PFSK-1 (cell line): ENCODE measurements around the gene NOX4.

ENCODE experiments used
- POLR2AphosphoS5 ChIP-seq: IDR thresholded peaks from 2 replicates; pipeline ENCODE4 v1.6.1; 2012; ENCODE audit warnings: low read depth, mild to moderate bottlenecking, control low read depth, low read length, moderate library complexity
- REST ChIP-seq, 2 experiments: IDR thresholded peaks; 2 replicates each; pipeline versions ENCODE4 v1.6.1 to v1.8.0; 2011 to 2012; ENCODE audit warnings: low read depth in 2 of 2, low read length in 2 of 2, control low read depth in 1 of 2, inconsistent platforms in 1 of 2, mild to moderate bottlenecking in 1 of 2, moderate library complexity in 1 of 2; ENCODE audit not compliant: insufficient read depth in 1 of 2
- SIN3A ChIP-seq: IDR thresholded peaks from 2 replicates; pipeline ENCODE4 v1.6.1; 2012; ENCODE audit warnings: mild to moderate bottlenecking, low read length, moderate library complexity, borderline replicate concordance; ENCODE audit not compliant: insufficient read depth

GRCh38 chr11:89477175-89477574, 14.0 kb downstream of the NOX4 start:
- no peak for TF ChIP-seq POLR2AphosphoS5
- no peak for TF ChIP-seq REST (IDR thresholded peaks at IDR 0.05; ENCODE audit: insufficient read depth in 1 of 2, low read depth in 2 of 2, low read length in 2 of 2)
- TF ChIP-seq SIN3A = no peak
